ENCODE results near the gene TADA1. TPM values are rescaled to one million over a fixed set of nuclear protein-coding genes. Genes with fewer than 3 reads are reported as not detected.
A peak's percentile ranks its signal among the peaks of the same experiment; 100 is the strongest.

The TADA1 gene, protein sequence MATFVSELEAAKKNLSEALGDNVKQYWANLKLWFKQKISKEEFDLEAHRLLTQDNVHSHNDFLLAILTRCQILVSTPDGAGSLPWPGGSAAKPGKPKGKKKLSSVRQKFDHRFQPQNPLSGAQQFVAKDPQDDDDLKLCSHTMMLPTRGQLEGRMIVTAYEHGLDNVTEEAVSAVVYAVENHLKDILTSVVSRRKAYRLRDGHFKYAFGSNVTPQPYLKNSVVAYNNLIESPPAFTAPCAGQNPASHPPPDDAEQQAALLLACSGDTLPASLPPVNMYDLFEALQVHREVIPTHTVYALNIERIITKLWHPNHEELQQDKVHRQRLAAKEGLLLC
- total RNA-seq, result 14.5 TPM

- peak; percentile 98 for DNase-seq
Observed at GRCh38 chr1:166875734-166876539, at the start of gene TADA1. Gene TADA1 (minus strand): TSS chr1:166876264. CDS start chr1:166876233, 31 bp downstream.

- no peak for DNase-seq
Observed at GRCh38 chr1:166924823-166925541, 48.9 kb upstream of the TADA1 start.

GRCh38 chr1:166920561-166921475 is 44.8 kb upstream of the TADA1 start:
- DNase-seq, result no peak

DNA sequence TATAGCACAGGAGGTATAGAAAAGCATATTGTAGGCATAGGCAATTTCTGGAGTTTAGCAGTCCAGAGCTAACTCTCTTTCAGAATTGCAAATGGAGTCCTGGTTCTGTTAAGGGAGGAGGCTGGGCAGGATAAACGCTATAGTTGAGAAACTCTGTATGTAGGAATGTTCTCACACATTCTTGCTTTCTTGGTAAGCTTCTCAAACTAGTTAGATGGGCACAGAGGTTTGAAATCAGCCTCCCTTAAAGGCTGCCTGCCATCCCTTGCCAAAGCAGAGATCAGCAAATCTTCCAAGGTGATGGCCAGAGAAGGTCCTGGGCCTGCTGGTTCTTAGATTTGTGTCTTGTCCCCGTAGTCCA is 42.9 kb upstream of the TADA1 start:
- no peak for DNase-seq

GRCh38 chr1:166918088-166918955 is 42.3 kb upstream of the TADA1 start:
- DNase-seq, result no peak

GRCh38 chr1:166915941-166916340 is 39.9 kb upstream of the TADA1 start:
- no peak for DNase-seq

GRCh38 chr1:166915042-166915441 is 39.0 kb upstream of the TADA1 start:
- no peak for DNase-seq

DNA sequence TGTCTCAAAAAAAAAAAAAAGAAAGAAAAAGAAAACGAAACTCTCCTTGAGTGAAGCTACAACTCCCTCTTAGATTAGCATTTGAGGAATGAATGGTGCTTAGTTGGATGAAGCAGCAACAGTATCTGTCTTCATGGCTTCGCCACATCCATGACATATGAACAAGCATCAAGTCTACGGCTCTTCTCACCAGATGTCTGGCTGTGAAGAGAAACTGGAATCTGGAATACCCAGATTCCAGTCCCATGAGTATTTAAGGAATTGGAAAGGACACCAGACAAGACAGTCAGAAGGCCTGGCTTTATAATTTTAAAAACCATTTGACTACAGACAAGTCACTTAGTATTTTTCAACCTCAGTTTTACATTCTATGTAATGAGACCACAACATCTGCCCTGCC is 38.0 kb upstream of the TADA1 start:
- DNase-seq, result no peak

DNA sequence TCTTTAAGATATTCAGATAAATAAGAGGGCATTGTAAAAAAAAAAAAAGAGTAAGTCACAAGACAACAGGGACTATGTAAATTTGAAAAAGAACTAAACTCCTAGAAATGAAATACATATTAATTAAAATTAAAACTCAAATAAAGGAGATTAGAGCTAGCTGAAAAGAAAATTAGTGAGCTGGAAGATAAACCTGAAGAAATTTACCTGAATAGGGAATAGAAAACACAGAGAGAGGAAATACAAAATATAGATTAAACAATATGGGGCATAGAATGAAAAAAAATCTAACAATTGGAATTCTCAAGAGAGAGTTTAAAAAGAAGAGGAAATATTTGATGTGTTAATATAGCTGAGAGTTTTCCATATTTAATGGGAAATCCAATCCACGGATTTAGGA is 35.6 kb upstream of the TADA1 start:
- DNase-seq, result no peak

DNA sequence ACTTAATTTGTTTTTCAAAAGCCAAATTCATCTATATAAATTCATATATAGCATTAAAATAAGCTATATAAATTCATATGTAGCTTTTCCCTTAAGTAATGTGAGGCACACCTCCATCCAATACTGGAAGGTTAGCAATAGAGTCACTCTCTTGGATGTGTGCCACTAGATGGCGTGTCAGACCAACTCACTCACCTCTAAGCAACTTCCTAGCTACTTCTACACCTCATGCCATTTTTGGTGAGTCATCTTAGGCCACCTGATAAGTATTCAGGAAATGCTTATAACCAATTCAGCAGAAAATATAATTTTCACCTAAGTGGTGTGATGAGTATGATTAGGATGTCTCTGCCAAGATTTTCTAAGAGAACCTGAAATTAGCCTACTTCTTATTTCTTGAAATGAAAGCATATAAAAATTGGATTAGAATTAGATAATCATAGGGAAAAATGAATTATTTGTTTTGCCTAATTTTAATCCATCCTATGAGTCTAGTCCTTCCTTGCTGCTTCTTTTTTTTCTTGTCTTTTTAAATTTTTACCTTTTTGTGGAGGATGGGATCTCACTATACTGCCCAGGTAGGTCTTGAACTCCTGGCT is 34.4 kb upstream of the TADA1 start:
- DNase-seq, result peak; percentile 23

- DNase-seq, result no peak
Observed at GRCh38 chr1:166908942-166909341, 32.9 kb upstream of the TADA1 start.

DNA sequence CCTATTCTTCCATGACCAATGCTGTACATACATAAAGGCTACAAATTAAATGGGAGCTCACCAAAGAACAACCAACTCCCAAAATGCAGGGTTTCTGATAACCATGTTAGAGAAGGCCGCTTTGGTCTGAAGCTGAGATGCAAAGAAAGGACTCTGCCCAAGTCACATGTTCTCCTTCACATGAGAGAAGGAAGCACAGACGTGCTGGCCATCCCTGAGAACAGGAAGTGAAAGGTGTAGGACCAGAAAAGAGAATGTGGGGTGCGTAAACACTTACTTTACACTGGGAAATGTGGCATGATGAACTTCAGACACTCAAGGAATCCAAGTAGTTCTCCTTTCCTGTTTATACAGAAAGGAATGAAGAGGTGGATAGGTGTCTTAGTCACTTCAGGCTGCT is 31.7 kb upstream of the TADA1 start:
- no peak for DNase-seq

- no peak for DNase-seq
Observed at GRCh38 chr1:166907051-166907450, 31.0 kb upstream of the TADA1 start.

GRCh38 chr1:166906647-166907046 is 30.6 kb upstream of the TADA1 start:
- no peak for DNase-seq

DNA sequence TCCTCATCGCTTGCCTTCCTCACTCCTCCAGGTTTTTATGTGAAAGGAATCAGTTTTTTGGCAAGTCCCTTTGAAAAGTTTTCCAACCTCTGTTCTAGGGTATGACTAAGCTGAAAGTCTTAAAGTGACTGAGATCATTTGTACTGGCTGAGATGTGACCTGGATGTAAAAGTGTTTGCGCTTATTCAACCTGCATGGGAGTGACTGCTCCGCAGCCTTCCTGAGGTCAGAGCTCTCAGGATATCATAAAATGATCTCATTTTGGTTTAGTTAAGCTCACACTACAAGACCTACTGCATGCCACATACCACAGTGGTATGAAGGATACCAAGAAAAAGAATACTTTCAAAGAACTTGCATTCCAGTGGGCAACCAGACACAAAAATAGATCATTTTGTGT is 29.8 kb upstream of the TADA1 start:
- DNase-seq, result no peak

- no peak for DNase-seq
Observed at GRCh38 chr1:166905136-166905535, 29.1 kb upstream of the TADA1 start.

DNA sequence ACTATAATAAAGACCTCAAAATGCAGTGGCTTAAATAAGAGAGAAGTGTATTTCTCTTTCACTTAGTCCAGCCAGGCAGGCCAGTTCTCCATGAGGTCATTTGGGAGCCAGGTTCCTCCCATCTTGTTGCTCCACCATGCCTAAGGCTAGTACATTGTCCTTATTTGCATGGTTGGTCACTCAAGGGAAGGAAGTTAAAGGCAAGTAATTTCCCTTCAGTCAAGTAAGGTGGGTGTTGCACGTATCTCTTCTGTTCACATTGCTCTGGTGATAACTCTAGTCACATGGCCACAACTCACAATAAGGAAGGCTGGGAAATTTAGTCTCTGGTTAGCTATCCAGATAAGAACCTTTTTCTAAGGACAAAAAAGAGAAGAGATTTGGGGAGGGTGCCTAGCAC is 27.2 kb upstream of the TADA1 start:
- no peak for DNase-seq

DNA sequence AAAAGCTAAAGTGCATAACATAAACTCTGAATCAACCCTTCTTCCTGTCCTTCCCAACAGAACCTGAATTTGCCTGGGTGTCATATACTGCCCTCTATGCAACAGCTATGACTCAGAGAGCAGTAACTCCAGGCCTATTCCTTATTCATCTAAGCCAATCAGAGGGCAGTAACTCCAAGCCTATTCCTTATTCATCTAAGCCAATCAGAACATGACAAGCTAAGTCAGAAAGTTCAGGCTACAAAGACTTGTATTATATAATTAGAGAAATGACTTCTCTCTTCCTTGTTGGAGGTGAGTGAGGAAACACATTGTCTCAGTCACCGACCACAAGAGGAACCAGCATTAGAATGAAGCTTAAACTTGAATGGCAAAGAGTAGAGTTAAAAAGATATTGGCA is 26.2 kb upstream of the TADA1 start:
- DNase-seq, result no peak

DNA sequence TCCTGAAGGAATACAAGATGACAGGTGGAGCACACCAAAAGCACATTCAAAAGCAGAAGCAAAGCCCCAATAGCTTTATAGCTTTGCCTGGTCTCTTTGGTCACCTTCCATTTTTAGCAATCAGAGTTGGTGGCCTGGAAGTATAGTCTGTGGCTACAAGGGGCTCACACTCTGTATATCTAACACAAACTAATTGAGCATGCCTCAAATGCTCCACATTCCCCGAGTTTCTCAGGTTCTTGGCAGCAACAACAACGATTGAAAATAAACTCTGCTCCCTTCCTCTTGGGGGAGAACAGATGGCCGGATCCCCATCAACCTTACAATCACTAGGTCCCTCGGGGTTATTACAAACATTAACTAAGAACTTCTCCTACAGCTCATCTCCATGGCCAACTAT is 24.9 kb upstream of the TADA1 start:
- DNase-seq, result no peak

GRCh38 chr1:166899769-166900168 is 23.7 kb upstream of the TADA1 start:
- no peak for DNase-seq

DNA sequence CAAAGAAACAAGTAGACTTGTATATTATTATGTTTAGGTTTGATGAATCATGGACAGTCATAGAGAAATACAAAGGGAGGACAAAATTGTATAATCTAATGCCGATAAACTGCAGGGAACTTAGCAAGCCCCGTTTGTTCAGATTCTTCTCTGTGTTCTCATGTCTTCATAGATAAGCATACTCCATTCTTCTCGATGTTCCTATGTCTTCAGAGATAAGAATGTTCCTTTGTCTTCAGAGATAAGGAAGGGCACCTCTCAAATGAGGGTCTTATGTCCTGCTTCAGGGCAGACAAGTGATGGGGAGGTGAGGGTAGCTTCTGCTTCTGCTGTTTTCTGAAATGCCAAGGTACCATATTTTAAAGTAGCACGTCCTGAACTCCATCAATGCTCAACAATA is 19.7 kb upstream of the TADA1 start:
- DNase-seq, result no peak
